GM18951 (cell line): ENCODE data around the gene CEP112.

ENCODE experiments used
- POLR2A ChIP-seq: IDR thresholded peaks from 4 replicates; pipeline ENCODE4 v1.6.1; 2011; ENCODE audit warnings: mild to moderate bottlenecking; ENCODE audit not compliant: insufficient read length, insufficient read depth; ENCODE audit errors: extremely low read depth
- in situ Hi-C: fragments of 300-500 bp; cut with MboI; formaldehyde crosslinking; loops from one replicate; pipeline ENCODE4 v1.12.0; 2022; ENCODE audit warnings: low sequenced_read_pairs, mixed read lengths, inconsistent platforms; ENCODE audit not compliant: unreplicated experiment

CEP112 gene

DNA sequence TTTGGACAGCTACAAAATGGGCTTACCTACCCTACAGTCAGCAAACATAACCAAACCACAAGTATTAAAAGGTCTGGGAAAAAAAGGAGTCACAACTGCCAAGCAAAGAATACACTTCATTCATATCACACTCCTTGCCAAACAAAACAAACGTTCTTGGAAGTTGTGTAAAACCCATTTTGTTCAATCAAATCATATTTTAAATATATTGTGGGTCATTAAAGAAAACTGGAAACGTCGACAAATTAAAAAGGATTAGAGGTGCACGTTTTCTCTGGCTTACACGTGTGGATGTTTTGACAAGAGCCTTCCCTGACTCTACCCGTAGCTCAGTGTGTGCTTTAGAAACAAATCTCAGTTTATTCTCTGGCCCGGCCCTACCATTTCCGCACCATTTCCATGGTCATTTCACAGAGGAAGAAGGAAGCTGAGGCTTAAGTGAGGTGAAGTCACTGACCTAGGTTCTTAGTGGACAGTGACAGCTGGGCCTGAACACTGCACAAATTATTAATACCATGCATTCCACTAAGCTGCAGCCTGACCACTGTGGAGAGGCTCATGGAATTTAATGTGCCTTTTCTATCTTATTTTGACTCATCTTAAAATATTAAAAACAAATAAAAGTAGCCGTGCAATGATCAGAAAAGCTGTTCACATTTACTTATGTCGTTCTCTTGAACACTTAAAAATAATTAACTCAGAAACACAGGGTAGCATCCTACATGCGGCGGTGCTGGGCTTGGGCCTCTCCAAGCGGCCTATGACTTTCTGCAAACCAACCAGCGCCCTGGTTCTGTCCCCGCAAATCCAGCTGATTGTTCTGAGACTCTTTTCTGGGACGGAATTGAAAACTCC is 968 bp downstream of the CEP112 start:
- in situ Hi-C loops, result no loop called here
- TF ChIP-seq POLR2A, result no peak

DNA sequence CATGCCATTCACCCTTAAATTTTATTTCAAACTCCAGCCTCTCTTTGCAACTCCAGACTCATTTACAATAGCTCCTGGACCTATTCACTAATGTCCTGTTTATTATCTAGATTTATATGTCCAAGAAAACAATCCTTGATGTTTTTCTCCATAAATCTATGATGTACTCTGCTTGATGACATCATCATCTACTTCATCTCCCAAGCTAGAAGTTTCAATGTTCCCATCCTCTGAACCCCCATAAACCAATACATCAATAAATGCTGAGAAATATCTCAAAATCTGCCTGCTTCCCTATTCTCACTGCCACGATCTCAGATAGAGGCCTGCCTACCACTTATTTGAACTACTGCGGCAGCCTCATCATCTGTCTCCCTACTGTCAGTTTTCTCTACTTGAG is 4.2 kb downstream of the CEP112 start:
- in situ Hi-C loops, result no loop called here

DNA sequence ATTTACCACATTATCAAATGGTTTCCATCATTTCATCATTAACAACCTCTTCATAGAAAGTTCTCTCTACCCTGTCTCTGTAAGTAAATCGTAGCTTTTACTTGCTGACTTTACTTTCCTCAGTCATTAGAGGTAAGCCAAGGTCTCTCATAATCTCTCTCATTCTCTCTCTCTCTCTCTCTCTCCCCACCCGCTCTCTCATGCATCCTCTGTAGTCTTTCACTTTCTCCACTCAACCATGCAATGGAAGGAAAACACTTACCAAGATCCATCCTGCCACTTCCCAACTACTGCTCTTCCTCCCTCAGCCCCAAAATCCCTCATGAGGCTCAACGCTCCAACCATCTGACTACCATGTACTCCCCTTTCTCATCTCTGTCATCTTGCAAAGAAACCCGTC is 6.1 kb downstream of the CEP112 start:
- in situ Hi-C loops, result no loop called here
- no peak for TF ChIP-seq POLR2A

More for the DNA sequence above, 4.2 kb downstream of the CEP112 start:
- TF ChIP-seq POLR2A, result no peak

GRCh38 chr17:66184392-66184791 is 7.5 kb downstream of the CEP112 start:
- TF ChIP-seq POLR2A, result no peak
- in situ Hi-C loops, result no loop called here

DNA sequence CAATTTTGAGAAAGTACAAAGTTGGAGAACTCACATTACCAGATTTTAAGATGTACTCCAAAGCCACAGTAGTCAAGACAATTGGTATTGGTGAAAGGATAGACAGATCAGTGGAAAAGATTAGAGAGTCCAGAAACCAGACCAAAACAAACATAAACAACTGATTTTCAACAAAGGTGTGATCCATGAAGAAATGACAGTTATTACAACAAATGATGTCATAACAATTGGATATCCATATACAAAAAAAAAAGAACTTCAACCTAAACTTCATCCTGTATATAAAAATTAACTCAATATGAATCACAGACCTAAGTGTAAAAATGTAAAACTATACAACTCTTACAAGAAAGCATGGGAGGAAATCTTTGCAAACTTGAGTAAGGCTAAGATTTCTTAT is 8.4 kb downstream of the CEP112 start:
- TF ChIP-seq POLR2A, result no peak
- in situ Hi-C loops, result no loop called here

GRCh38 chr17:66178642-66179041 is 13.3 kb downstream of the CEP112 start:
- in situ Hi-C loops, result no loop called here
- no peak for TF ChIP-seq POLR2A

DNA sequence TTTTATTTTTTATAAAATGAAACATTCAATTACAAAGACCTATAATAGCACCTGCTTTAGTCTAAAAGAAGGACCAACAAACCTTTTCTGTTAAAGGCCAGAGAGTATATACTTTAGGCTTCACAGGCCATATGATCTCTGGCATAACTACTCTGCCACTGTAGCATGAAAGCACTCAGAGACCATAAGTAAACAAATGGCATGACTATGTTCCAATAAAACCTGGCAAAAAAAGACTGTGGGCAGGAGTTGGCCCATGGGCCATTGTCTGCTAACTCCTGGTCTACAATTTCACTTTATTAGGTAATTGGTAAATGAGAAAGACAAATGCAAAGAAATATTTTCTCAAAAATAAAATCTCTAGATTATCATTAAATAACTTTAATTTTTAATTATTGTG is 14.9 kb downstream of the CEP112 start:
- in situ Hi-C loops, result no loop called here
- TF ChIP-seq POLR2A, result no peak

GRCh38 chr17:66175892-66176291 is 16.0 kb downstream of the CEP112 start:
- in situ Hi-C loops, result no loop called here
- TF ChIP-seq POLR2A, result no peak

DNA sequence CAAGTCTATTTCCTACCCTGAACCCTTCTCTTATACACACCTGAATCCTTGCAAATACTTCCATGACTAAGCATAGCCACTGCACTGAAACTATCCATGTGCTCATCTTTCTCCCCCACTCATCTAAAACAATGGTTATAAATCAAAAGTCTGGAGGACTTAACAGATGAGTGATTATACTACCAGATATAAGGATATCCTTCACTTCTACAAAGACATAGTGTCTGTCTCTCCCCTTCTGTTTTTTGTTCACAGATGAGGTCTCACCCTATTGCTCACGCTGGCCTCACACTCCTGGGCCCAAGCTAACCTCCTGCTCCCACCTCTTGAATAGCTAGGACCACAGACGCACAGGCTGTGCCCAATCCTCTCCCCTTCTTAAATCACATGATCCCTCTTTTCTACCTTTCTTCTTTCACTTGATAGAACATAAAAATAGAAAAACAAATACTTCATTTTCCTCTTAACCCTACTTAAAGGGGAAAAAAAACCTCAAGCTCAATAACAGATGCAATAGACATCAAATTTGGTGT is 19.2 kb downstream of the CEP112 start:
- TF ChIP-seq POLR2A, result no peak
- in situ Hi-C loops, result loop anchor here (25.0 kb wide), 1 partner anchor 885 kb away; no protein-coding TSS in a partner anchor

DNA sequence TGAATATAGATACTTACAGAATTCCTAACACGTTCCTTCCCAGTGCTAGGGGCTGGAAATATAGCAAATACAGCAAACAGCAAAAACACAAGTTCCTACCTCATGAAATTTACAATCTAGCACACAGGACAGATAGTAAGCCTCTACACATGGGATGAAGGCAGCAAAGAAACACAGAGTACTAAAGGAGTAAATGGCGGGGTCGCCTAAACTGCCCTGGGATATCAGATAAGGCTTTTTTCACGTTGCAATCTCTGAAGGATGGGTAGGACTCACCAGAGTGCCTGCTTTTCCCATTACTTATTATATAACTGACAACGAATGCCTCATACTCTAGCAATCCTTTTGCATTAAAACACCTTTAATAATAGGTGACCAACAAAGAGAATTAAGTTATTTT is 19.8 kb downstream of the CEP112 start:
- TF ChIP-seq POLR2A, result no peak
- in situ Hi-C loops, result loop anchor here (25.0 kb wide), 1 partner anchor 885 kb away; no protein-coding TSS in a partner anchor

GRCh38 chr17:66171692-66172091 is 20.2 kb downstream of the CEP112 start:
- no peak for TF ChIP-seq POLR2A
- in situ Hi-C loops, result loop anchor here (25.0 kb wide), 1 partner anchor 884 kb away; no protein-coding TSS in a partner anchor

GRCh38 chr17:66171172-66171571 is 20.8 kb downstream of the CEP112 start:
- in situ Hi-C loops, result loop anchor here (25.0 kb wide), 1 partner anchor 884 kb away; no protein-coding TSS in a partner anchor
- no peak for TF ChIP-seq POLR2A

- no peak for TF ChIP-seq POLR2A
- in situ Hi-C loops, result loop anchor here (25.0 kb wide), 1 partner anchor 883 kb away; no protein-coding TSS in a partner anchor
These were observed 22.1 kb downstream of the CEP112 start for GRCh38 chr17:66169839-66170238.
